GM21619 (cell line): ENCODE measurements around the gene ZNF516.

Source experiments
- ATAC-seq: cut with Tn5 transposase; IDR thresholded peaks from one replicate; pipeline ENCODE4 v1.9.1; 2021; ENCODE audit not compliant: unreplicated experiment

ZNF516 gene

DNA sequence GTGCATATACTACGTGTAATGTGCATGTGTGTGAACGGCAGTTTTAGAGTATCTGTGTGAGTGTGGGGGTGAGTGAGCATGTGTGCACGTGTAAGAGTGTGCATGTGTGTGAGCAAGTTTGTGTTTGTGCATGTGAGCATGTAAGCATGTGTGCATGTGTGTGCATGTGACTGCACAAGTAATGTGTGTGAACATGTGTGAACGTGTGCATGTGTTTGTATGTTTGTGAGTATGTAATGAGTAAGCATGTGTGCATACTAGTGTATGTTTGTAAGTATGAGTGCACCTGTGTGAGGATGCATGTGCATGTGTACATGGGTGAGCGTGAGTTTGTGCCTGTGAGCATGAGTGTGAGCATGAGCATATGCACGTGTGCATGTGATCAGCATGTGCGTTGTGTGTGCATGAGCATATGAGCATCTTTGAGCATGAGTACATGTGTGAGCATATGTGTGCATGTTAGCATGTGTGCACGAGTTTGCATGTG, 90.7 kb downstream of the ZNF516 start:
- no peak for ATAC-seq

DNA sequence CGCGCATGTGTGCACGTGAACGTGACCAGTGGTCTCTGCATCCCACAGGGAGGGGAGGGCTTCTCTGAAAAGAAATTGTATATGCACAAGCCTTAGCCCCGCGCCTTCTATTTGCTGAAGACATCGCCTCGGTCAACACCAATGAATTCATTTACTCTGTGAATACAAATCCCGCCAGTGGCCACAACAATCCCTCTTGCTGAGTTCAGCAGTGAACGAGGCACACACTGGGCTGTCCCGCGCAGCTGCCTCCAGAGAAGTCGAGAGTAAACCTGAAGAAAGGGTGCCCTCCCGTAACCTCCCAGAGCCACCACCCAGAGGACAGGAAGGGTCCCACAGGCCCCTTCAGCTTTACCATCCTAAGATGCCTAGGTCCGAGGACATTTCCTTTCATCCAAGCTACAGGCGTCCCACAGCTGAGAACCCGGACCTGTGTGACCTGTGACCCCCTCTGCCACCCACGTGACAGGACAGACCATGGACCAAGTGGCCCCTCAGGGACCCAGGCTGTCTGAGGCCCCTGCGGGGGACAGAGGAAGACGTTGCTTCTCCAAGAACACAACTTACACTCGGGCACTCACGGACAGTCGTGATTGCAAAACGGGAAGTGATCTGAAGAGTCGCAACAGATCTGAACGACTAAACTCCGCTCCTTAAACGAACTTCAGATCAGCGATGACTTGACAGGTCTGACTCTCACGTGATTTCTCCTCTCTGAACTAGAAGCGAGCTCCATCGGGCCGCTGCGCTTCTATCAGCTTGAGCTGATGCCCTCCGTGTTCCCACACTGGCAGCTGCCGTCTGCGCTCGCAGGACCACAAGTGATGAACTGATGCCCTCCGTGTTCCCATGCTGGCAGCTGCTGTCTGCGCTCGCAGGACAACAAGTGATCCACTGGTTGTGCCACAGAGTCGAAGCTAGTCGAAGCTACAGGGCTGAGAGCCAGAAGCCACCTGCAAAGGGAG, 92.7 kb downstream of the ZNF516 start:
- ATAC-seq: no peak

DNA sequence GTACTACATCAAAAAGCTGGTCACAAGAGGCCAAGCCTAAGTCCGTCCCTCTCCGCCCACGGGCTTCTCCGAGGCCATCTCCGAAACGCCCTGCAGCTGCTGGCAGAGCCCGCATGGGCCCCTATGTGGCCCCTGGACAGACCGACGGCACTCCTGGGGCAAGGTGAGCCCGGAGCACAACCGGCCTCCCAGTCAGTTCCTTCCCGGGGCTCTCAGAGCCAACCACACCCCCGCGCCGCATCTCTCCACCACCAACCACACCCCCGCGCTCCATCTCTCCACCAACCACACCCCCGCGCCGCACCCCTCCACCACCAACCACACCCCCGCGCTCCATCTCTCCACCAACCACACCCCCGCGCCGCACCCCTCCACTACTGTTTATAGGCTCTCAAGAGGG, 93.5 kb downstream of the ZNF516 start:
- no peak for ATAC-seq

DNA sequence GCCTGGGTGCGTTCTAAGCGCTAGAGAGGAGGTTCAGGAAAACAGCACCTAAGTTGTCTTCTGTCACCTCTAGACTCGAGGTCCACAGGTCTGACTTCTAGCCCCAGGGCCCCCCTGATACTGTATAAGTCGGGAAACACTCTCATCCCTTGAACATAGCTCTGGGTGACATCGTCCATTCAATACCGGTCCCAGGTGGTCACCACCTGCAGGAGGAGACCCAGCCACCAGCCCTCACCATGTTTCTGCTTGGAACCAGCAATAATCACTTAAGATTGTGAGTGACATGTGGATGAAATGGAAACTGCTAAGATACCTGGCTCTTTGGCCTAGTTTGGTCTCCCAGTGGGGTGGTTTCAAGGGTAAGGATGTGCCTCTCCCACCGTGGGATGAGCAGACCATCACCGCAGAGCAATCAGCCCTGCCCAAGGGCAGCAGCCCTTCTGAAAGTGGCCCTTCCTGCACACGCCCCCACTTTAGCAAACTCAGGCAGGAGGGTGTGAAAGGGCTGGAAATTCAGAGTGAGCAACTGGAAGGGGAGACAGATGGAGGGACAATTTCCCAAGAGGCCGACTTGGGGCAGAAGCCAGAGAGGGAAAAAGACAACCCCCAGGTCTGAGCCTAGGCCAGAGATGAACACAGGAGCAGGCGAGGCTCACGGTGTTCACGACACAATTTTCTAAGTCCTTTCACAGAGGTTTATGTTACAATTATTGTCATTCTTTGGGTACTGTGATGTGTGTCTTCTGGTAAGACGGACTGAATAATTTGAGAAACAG, 95.2 kb downstream of the ZNF516 start:
- ATAC-seq: no peak

DNA sequence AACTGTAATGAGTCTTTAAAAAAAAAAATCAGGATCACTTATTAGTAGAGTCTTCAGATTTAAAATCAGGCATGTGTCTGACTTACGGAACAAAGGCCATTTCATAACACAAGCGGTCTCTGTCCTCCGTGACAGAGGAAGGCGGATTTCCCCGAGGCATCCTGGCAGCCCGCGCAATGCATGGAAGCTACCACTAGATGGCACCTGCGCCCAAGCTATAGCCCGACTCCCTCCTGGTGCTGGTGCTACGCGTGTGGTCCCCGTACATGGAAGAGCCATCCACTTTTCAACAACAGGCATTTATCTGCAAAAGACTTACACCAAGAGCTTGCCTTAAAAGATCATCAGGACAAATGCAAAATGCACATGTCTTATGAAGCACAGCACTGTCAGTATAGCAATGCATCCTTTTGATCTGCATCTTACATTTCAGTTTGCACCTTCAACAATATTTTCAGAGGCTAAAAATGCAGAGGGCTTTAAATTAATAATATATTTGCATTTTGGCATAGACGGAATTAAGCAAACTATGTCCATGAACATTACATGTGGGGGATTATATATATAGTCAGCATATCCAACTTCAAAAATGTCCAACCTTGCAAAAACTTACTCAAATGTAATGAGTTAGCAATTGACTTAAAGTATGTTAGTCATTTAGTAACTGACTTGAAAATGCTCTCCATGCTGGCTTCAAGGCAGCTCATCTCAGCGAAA, 96.0 kb downstream of the ZNF516 start:
- ATAC-seq: peak; percentile 94

DNA sequence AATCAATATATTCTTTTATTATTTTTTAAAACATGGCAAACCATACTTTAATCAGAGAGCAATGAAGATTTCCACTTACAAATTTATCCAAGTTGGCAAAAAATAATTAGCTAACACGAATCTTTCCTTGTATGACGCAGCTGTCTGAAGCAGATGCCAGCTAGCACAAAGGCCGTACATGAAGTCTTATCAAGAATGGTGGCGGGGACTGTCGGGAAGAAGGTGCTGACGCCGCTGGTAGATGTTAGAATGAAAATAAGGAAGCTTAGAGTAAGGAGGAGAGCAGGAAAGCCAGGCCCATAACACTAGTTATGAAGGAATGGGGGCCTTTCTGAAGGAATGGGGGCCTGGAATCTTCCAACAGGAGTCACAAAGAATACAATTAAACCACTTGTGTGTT, 96.7 kb downstream of the ZNF516 start:
- ATAC-seq: no peak

DNA sequence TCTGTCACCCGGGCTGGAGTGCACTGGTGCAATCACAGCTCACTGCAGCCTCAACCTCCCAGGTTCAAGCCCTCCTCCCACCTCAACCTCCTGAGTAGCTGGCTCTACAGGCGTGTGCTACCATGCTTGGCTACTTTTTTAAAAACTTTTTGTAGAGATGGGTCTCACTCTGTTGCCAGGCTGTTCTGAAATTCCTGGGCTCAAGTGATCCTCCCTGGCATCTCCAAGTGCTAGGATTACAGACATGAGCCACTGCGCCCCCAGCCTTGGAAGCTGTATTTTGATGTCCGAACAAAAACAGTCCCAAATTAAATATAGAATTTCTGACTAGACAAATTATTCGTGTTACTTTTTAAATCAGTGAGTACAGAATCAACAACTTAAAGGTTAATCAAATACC, 97.4 kb downstream of the ZNF516 start:
- ATAC-seq: no peak

DNA sequence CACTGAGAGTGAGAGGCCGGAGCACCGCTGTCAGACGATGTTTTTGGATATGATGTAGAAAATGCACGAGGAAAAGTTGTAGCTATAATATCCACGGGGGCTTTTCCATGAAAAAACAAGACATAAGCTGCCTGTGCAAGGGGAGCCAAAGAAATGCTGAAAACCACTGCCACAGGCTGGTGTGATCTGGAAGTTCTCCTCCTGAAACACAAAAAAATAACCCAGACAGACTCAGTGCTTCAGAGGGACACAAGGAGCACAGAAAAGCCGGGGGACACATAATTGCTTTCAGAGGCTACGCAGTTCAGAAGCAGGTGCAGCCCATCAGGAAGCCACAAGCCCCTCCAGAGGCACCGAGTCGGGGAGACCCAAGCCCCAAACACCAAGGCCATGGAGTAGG, 98.2 kb downstream of the ZNF516 start:
- ATAC-seq: no peak

DNA sequence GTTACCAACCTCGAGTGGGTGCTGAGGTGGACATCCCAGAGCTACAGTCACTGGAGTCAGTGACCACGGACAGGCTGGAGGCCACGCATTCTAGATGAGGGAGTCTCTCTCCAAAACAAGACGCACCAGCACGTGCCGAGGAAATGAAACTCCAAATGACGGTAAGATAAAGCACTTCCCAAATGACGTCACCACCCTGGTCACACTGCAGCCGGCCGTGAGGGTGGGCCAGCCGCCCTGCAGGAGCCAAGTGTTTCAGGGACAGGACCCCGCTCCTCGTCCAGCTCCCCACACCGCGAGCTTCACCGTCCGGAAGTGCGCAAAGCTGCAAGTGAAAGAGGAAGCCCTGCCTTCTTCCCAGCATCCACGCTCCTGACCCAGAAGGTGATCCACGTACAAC, 99.4 kb downstream of the ZNF516 start:
- ATAC-seq: no peak

DNA sequence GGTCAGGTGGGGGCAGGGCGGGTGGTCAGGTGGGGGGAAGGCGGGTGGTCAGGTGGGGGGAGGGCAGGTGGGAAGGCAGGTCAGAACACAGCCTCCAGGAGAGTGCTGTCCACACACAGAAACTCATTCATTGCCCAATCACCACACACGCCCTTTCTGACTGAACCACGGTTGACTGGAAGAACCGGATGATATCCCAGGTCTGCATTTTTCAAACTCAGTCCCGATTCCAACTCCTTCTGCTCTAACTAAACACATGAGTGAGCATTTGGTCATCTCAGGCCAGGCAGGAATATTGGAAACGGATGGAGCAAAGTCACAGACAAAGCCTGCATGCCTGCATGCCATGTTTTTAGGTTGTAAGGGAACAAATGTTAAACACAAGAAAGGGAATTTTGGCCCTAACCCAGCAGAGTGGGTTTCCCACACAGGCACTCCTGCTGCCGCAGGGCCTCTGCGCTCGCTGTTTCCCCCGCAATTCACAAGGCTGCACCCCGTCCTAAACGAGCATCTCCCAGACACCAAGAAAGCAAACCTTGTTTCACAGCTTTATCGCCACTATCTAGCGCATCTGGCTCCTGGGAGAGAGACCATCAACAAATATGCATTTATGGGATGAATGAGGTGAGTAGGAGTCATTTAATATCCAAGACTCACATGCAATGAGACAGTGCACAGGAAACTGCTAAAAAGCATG, 100.1 kb downstream of the ZNF516 start:
- no peak for ATAC-seq

DNA sequence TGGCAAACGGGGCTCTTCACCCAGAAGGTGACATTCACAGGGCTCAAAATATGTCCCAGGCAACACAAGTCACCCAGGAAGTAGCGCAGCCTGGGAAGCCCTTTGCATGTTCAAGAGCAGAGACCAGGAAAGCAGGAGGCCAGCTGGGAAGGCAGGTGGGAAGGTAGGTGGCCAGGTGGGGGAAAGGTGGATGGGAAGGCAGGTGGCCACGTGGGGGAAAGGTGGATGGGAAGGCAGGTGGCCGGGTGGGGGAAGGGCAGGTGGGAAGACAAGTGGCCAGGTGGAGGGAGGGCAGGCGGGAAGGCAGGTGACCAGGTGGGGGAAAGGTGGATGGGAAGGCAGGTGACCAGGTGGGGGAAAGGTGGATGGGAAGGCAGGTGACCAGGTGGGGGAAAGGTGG, 102.7 kb downstream of the ZNF516 start:
- ATAC-seq: no peak

DNA sequence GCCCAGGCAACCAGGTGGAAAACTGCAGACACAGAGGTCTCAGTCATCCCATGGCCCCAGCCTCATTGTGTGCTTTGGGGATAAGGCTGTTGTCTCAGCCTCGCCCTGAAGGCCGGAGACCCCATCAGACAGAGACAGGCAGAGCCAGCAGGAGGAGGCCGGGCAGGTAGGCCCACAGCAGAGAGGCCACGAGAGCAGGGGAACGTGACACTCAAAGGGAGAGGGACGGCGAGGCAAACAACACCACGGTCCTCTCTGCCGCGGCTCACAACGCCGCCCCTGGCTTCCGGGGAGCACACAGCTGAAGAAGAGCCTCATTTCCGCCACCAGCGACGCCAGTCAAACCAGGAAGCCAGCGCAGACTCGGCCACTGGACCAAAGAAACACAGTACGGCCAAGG, 103.3 kb downstream of the ZNF516 start:
- ATAC-seq: no peak

DNA sequence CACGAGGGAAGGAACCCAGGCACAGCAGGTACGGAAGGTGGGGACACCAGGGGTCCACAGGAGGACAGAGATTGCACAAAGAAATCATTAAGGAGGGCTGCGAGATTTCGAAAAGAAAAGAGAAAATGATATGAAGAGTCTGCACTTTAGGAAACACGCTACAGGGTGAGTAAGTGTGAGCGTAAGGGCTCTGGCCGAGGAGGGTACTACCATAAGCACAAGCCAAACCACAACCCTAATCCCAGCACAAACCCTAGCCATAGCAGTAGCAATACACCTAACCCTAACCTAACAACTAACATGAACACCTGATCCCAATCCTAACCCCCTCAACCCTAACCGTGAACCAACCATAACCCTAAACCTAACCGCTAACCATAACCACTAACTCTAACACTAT, 104.0 kb downstream of the ZNF516 start:
- no peak for ATAC-seq

DNA sequence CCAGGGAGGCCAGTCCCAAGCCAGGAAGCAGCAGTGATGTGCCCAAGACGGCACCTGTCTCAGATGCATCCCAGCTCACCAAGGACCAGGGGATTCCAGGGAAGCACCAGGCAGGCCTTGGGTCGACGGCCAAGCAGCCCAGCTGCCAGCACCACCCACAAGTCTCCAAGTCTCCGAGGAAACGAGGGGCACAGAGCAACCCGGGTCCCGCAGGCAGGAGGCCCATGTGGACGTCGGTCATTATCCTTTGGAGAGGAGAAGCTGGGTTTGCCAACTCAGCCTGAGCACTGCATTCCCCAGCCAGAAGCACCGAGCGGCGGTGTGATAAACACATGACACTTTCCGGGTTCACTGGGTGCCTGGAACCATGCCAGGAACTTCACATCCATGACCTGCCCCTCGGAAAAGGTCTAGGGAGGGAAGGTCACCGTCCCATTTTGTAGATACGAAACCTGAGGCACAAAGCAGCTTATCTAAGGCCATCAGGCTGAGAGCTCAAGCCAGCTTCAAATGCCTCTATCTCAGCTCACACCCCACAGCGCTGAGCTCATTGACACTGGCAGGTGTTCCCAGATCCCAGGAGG, 104.5 kb downstream of the ZNF516 start:
- no peak for ATAC-seq

DNA sequence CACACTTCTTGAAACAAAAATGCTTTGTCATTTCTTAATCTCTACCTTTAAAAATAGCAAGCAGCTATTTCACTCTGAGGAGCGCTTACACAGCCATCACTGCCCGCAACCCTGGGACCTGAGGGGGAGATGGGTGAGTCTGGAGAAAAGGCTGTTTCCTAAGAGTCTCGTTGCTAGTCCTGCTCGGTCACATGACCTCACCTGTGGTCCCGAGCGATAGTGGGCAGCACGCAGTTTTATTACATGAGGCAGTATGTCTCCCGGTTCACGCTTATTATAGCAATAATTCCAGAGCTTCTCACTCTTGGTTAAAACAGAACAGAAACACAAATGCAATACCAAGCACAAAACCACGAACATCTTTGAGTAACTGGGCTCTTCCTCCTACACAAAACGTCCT, 105.3 kb downstream of the ZNF516 start:
- ATAC-seq: no peak

DNA sequence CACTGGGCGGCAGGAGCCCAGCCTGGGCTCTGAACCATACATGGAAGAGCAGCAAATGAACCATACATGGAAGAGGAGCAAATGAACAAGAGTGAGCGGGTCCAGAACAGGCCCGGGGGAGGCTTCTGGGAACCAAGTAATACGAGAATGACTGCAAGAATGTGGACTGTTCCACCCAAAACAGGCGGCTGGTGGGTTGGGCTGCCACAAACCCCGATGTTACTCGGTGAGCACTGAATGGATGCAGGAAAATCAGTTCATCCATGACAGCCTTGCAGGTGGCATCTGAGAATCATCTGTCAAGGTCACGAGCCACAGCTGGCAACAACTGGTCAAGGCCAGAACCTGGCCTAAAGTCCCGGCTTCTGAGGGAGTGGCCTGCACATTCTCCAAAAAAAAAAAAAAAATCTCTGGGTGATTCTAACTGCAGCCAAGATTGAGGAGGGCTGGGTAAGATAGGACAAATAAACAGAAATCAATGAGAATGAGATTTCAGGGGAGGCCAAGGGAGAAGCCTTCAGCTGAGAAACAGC, 106.1 kb downstream of the ZNF516 start:
- ATAC-seq: no peak

DNA sequence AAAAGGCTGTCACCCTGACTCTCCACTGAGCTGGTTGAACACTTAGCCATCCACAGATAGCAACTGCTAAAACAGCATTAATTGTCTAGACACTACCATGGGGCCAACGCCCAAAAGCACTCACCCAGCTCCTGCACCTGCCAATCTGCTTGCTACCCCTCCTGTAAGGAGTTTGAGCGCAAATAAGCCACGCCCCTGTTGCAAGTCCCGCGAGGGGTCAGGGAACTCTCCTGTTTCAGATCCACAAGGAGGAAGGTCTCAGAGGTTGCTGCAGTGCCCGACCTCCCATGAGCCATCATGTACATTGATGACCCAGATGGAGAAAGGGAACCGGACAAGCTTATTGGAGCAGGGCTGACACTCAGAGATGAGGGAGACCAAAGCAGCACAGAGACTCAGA, 106.8 kb downstream of the ZNF516 start:
- no peak for ATAC-seq

DNA sequence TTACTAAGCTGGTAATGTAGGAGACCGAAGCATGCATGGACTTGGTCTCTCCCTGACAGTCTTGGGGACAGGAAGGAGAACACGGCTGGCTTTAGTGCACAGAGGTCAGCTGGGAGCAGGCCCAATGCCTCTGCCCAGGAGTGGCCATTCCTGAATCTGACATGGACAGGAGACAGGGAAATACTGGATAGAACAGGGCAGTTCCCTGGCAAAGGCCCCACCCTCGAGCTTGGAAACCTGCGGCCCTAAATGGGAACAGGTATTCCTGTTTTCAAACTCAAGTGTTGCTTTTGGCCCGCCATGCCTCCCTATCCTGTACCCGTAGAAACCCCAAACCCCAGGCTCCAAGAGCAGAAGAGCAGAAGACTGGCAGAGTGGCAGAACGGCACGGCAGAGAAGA, 107.4 kb downstream of the ZNF516 start:
- ATAC-seq: no peak

DNA sequence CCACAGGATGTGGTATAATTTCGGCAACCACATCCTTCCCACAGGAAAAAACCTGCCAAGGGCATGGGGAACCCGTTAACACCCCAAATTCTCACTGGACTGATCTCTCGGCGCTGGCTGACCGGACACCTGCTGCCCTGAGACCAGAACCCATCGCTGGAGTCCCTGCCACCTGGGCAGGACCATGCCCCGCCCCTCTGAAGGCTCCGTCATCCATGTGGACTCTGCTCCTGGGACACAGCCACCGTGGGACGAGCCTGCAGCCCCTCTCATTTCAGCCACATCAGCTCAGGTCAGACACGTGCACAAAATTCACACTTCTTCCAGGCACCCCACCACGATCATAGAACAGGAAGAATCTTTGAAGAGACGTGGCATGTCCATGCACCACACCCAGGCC, 108.2 kb downstream of the ZNF516 start:
- ATAC-seq: no peak

DNA sequence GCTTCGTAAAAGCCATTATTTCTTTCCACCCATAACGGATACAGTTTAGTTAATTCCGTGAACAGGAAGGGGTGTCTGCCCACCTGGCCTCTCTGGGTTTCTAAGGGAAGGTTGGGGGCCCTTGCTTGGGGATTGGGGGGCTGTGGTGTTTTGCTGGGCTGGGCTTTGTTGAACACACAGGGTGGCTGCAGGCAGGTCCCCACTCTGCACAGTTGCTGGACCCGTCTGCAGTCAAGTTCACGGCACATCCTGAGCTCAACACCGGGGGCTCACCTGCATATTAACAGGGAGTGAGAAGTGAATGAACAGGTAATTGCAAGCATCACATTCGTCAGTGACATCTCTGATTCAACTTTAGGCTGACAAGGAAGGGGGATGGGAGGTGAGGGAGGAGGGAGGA, 109.0 kb downstream of the ZNF516 start:
- ATAC-seq: no peak
